CD14-positive monocyte (primary cell): ENCODE results near the gene STAM. TPM values are rescaled to one million over a fixed set of nuclear protein-coding genes. Genes with fewer than 3 reads are reported as not detected.

Source experiments
- DNase-seq, 3 donors: peaks; one replicate each; pipeline ENCODE4 v3.0.0-alpha.2; 2011 to 2022
- H2AFZ ChIP-seq: 2 replicates; pipeline ENCODE4 v1.6.0; 2012; ENCODE audit warnings: mild to moderate bottlenecking, low read depth, low read length, inconsistent platforms; ENCODE audit not compliant: insufficient read depth, poor library complexity, severe bottlenecking
- H3K27ac ChIP-seq, 2 donors: 1 replicate in 1 of 2; 2 replicates in 1 of 2; pipeline ENCODE4 v1.5.1; 2012 to 2013; ENCODE audit warnings: low read length in 2 of 2, control low read depth in 1 of 2, inconsistent platforms in 1 of 2, low read depth in 1 of 2, mild to moderate bottlenecking in 1 of 2
- H3K27me3 ChIP-seq, 2 donors: one replicate each; pipeline versions ENCODE4 v1.6.0 to v1.6.1; 2011 to 2013; ENCODE audit warnings: low read length in 2 of 2; ENCODE audit not compliant: control insufficient read depth in 2 of 2, insufficient read depth in 2 of 2
- H3K36me3 ChIP-seq, 2 donors: replicated peaks in 1 of 2; 1 replicate in 1 of 2; 2 replicates in 1 of 2; pipeline versions ENCODE4 v1.5.1 to v1.6.1; 2012 to 2013; ENCODE audit warnings: low read length in 2 of 2, control low read depth in 1 of 2, inconsistent platforms in 1 of 2, mild to moderate bottlenecking in 1 of 2; ENCODE audit not compliant: insufficient read depth in 2 of 2, control insufficient read depth in 1 of 2
- H3K4me1 ChIP-seq, 2 donors: 1 replicate in 1 of 2; 2 replicates in 1 of 2; pipeline versions ENCODE4 v1.5.1 to v1.6.1; 2012 to 2013; ENCODE audit warnings: low read length in 2 of 2, control low read depth in 1 of 2, inconsistent platforms in 1 of 2, mild to moderate bottlenecking in 1 of 2, moderate library complexity in 1 of 2; ENCODE audit not compliant: insufficient read depth in 2 of 2, control insufficient read depth in 1 of 2
- H3K4me2 ChIP-seq: replicated peaks from 2 replicates; pipeline ENCODE3; 2012; ENCODE audit warnings: low read length, moderate library complexity, mild to moderate bottlenecking; ENCODE audit not compliant: poor library complexity, severe bottlenecking; ENCODE audit errors: extremely low read depth
- H3K4me3 ChIP-seq, 3 experiments: fragments of 200-600 bp in 1 of 3; sonication (generic) in 1 of 3; replicated peaks in 1 of 3; 1 replicate in 2 of 3; 2 replicates in 1 of 3; pipeline ENCODE4 v1.5.1; 2011 to 2013; ENCODE audit warnings: low read length in 3 of 3, mild to moderate bottlenecking in 3 of 3, control low read depth in 2 of 3, low read depth in 2 of 3, inconsistent platforms in 1 of 3, moderate library complexity in 1 of 3
- H3K79me2 ChIP-seq: 2 replicates; pipeline ENCODE4 v1.6.0; 2012; ENCODE audit warnings: mild to moderate bottlenecking, control low read depth, inconsistent platforms, low read length, moderate library complexity; ENCODE audit not compliant: insufficient read depth
- H3K9ac ChIP-seq: 2 replicates; pipeline ENCODE4 v1.6.0; 2017; ENCODE audit warnings: low read length, mild to moderate bottlenecking; ENCODE audit not compliant: insufficient read depth, poor library complexity, severe bottlenecking
- H3K9me3 ChIP-seq, 2 donors: replicated peaks in 1 of 2; 1 replicate in 1 of 2; 2 replicates in 1 of 2; pipeline versions ENCODE4 v1.5.1 to v1.6.1; 2012 to 2013; ENCODE audit warnings: low read length in 2 of 2, control low read depth in 1 of 2; ENCODE audit not compliant: control insufficient read depth in 1 of 2, insufficient read depth in 1 of 2
- H4K20me1 ChIP-seq: 2 replicates; pipeline ENCODE4 v1.6.0; 2012; ENCODE audit warnings: mild to moderate bottlenecking, low read length, control low read depth, moderate library complexity; ENCODE audit not compliant: insufficient read depth
- H3K27ac Mint-ChIP-seq, 7 donors: one replicate each; pipeline ENCODE4 v1.8.0; 2020; ENCODE audit warnings: mild to moderate bottlenecking in 7 of 7, mixed read lengths in 7 of 7, moderate library complexity in 6 of 7, inconsistent platforms in 2 of 7
- H3K27me3 Mint-ChIP-seq, 3 donors: one replicate each; pipeline ENCODE4 v1.8.0; 2021 to 2022; ENCODE audit warnings: low read depth in 3 of 3, mild to moderate bottlenecking in 3 of 3, mixed read lengths in 3 of 3, moderate library complexity in 3 of 3, inconsistent platforms in 1 of 3
- H3K36me3 Mint-ChIP-seq, 2 donors: one replicate each; pipeline ENCODE4 v1.8.0; 2020; ENCODE audit warnings: mixed read lengths in 2 of 2, inconsistent platforms in 1 of 2, mild to moderate bottlenecking in 1 of 2
- H3K4me1 Mint-ChIP-seq: one replicate; pipeline ENCODE4 v1.8.0; 2020; ENCODE audit warnings: mild to moderate bottlenecking, mixed read lengths
- H3K4me3 Mint-ChIP-seq, 2 donors: one replicate each; pipeline ENCODE4 v1.8.0; 2020; ENCODE audit warnings: mild to moderate bottlenecking in 2 of 2, mixed read lengths in 2 of 2, moderate library complexity in 1 of 2
- H3K9me3 Mint-ChIP-seq, 7 donors: one replicate each; pipeline ENCODE4 v1.8.0; 2020 to 2022; ENCODE audit warnings: mixed read lengths in 7 of 7, mild to moderate bottlenecking in 6 of 7, moderate library complexity in 6 of 7, inconsistent platforms in 2 of 7
- WGBS: methylation state at CpG from one replicate; pipeline ENCODE4 v1.1.5; 2013; ENCODE audit warnings: missing lambda C conversion rate; ENCODE audit not compliant: insufficient coverage; 5-methylcytosine and 5-hydroxymethylcytosine counted together
- intact Hi-C, 2 donors: fragments of 100-400 bp; cut with micrococcal nuclease; formaldehyde crosslinking; loops; one replicate each; pipeline versions ENCODE4 v1.15.0 to v1.15.1; 2023
- polyA plus RNA-seq, 3 donors: library from polyadenylated mRNA; depleted of rRNA in 1 of 3; unstranded in 2 of 3; stranded (reverse) in 1 of 3; fragments of 300-500 nt in 2 of 3; fragments of >200 nt in 1 of 3; fragmentation: Illumina TruSeq in 2 of 3; gene quantifications; 1 replicate in 2 of 3; 2 replicates in 1 of 3; pipeline ENCODE4 v1.2.3, GENCODE V29; 2012 to 2021
- TF ChIP-seq, protein P1 (sequence below): fragments of 200-600 bp; IDR thresholded peaks from one replicate; pipeline ENCODE4 v1.8.0; 2022; ENCODE audit warnings: antibody characterized with exemption, mild to moderate bottlenecking

STAM gene
- polyA plus RNA-seq, 3 donors: 5.5 to 16.4 (median 5.9) TPM

DNA sequence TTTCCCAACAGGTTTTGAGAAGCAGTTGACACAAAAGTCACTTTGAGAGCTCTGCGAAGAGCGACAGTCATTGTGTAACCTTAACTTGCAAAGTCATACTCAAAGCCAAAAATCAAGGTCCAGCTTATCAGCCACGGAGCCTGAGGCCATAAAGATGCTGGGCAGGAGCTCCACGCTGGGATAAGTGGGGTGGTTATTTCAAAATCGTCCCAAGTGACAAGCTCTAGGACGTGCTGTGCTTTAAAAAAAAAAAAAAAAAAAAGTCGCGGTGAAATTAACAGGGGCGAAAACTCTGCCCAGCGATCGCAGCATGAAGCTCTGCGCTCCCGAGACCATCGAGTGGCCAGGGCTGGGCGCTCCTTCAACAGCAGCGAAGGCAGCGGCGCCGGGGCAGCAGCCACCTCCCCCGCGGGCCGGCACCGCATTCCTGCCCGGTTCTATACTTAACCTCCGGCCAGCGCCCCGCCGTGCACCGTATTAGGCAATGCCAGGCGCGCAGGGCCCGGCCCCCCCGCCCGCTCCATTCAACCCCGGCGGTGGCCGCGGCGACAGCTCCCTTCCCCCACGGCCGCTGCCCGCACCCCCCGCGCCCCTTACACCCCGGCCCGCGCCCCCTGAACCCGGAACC, 27.4 kb upstream of the STAM start:
- Histone ChIP-seq H3K27ac (no peak overlapping the region), H2AFZ (peak overlapping the region; percentile 89), H3K4me3 (peak overlapping the region; percentile 56 to 83 (median 66)), H3K36me3 (no peaks in the 10 kb centered on the region), H3K9ac (peak overlapping the region; percentile 51), H3K79me2 (no peaks in the 10 kb centered on the region), H3K4me2 (peak overlapping the region; percentile 96), H4K20me1 (no peaks in the 10 kb centered on the region), H3K27me3 (no peaks in the 10 kb centered on the region), H3K9me3 (no peaks in the 10 kb centered on the region), H3K4me1 (peaks cover 13 to 15% of the 10 kb centered on the region in 2 donors)
- H3K4me1 Mint-ChIP-seq: peaks cover 13% of the 10 kb centered on the region
- H3K27me3 Mint-ChIP-seq: peaks cover 3 to 15% (median 11%) of the 10 kb centered on the region in 3 donors
- peak overlapping the region; percentile 82 to 85 for H3K4me3 Mint-ChIP-seq
- no peaks in the 10 kb centered on the region for H3K9me3 Mint-ChIP-seq
- intact Hi-C loops: loop anchor here in 1 of 2 donors (2.0 kb wide), 1 partner anchor 240 kb away; no protein-coding TSS in a partner anchor
- H3K36me3 Mint-ChIP-seq: no peaks in the 10 kb centered on the region
- H3K27ac Mint-ChIP-seq: peak overlapping the region in 3 of 7 donors; percentile 15 to 52 (median 30)
- 0% methylated on average over 30 of the region's 48 CpGs for WGBS
- DNase-seq: peak in 2 of 3 donors; percentile 27 to 32
- TF ChIP-seq, protein P1, sequence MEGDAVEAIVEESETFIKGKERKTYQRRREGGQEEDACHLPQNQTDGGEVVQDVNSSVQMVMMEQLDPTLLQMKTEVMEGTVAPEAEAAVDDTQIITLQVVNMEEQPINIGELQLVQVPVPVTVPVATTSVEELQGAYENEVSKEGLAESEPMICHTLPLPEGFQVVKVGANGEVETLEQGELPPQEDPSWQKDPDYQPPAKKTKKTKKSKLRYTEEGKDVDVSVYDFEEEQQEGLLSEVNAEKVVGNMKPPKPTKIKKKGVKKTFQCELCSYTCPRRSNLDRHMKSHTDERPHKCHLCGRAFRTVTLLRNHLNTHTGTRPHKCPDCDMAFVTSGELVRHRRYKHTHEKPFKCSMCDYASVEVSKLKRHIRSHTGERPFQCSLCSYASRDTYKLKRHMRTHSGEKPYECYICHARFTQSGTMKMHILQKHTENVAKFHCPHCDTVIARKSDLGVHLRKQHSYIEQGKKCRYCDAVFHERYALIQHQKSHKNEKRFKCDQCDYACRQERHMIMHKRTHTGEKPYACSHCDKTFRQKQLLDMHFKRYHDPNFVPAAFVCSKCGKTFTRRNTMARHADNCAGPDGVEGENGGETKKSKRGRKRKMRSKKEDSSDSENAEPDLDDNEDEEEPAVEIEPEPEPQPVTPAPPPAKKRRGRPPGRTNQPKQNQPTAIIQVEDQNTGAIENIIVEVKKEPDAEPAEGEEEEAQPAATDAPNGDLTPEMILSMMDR: no peak

DNA sequence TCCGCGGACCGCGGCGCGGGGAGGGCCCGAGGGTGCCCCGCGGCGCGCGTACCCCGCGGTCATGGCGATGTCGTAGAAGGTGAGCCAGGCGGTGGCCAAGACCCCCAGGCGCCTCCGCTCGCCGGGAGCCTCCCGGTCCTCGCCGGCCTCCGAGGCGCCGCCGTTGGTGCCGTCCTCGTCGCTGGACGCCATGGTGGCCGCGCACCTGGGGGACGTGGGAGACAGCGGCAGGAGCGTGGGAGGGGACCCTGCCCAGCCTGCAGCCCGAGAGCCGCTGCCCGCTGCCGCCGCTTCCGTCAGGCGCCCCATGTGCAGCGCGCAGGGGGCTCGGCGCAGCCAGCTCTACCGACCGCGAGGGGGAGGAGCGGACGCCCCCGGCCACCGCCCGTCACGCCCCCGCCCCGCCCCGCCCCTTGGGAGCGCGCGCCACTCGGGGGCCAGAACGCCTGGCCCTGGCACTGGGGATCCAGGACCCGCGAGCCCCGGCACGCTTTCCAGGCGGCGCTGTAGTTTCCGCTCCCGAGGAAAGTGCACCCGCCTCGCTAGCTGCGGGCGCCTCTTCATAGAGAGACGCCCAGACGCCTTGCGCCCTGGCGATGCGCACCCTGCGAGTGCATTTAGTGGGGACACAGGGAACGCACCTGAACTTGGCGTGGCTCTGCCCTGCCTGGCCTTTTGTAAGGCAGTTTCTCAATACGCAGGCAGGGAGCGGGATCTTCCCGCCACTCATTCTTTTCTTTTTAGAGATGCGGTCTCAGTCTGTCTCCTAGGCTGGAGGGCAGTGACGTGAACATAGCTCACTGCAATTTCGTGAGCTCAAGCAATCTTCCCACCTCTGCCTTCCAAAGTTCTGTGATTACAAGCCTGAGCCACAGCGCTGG, 26.7 kb upstream of the STAM start, which contains the start of gene HACD1:
TSS of gene HACD1 (minus strand) at position 344 of the 881 bp plus-strand sequence. CDS start at position 309, 35 bp downstream.
- H3K4me2 ChIP-seq: peak within 1 kb of the TSS; percentile 96
- no peaks in the 10 kb centered on the region for H4K20me1 ChIP-seq
- H3K4me3 Mint-ChIP-seq: peak within 1 kb of the TSS; percentile 83 to 95
- H3K36me3 ChIP-seq: no peaks in the 10 kb centered on the region
- no peak within 1 kb of the TSS for H3K27ac ChIP-seq
- no peaks in the 10 kb centered on the region for H3K36me3 Mint-ChIP-seq
- H3K4me1 Mint-ChIP-seq: peaks cover 13% of the 10 kb centered on the region
- H3K9me3 Mint-ChIP-seq: no peaks in the 10 kb centered on the region
- TF ChIP-seq, protein P1: peak; percentile 23
- no peaks in the 10 kb centered on the region for H3K9me3 ChIP-seq
- peaks cover 3 to 15% (median 11%) of the 10 kb centered on the region in 3 donors for H3K27me3 Mint-ChIP-seq
- intact Hi-C loops: loop anchor here in 1 of 2 donors (2.0 kb wide), 1 partner anchor 240 kb away; no protein-coding TSS in a partner anchor
- peak within 1 kb of the TSS; percentile 56 to 83 (median 66) for H3K4me3 ChIP-seq
- under 1% methylated on average over 92 of the region's 92 CpGs for WGBS
- no peaks in the 10 kb centered on the region for H3K79me2 ChIP-seq
- H3K4me1 ChIP-seq: peaks cover 13 to 15% of the 10 kb centered on the region in 2 donors
- peak within 1 kb of the TSS; percentile 89 for H2AFZ ChIP-seq
- H3K27ac Mint-ChIP-seq: peak within 1 kb of the TSS in 3 of 7 donors; percentile 15 to 52 (median 30)
- peak in 2 of 3 donors; percentile 25 to 29 for DNase-seq
- H3K27me3 ChIP-seq: no peaks in the 10 kb centered on the region
- H3K9ac ChIP-seq: peak within 1 kb of the TSS; percentile 51
